Glutamatergic neuron (in vitro differentiated cells): ENCODE results near the gene ZNF804B. TPM values are rescaled to one million over a fixed set of nuclear protein-coding genes. Genes with fewer than 3 reads are reported as not detected.
A peak's percentile ranks its signal among the peaks of the same experiment; 100 is the strongest.

Experiments used
- DNase-seq: peaks from one replicate; pipeline ENCODE4 v3.0.0; 2022
- H3K27ac Mint-ChIP-seq: one replicate; pipeline ENCODE4 v1.8.0; 2020; ENCODE audit warnings: mild to moderate bottlenecking, mixed read lengths, inconsistent platforms; ENCODE audit not compliant: unreplicated experiment
- H3K27me3 Mint-ChIP-seq: one replicate; pipeline ENCODE4 v1.8.0; 2020; ENCODE audit warnings: mild to moderate bottlenecking, moderate library complexity, mixed read lengths, inconsistent platforms; ENCODE audit not compliant: unreplicated experiment
- H3K36me3 Mint-ChIP-seq: one replicate; pipeline ENCODE4 v1.8.0; 2020; ENCODE audit warnings: mild to moderate bottlenecking, mixed read lengths, inconsistent platforms; ENCODE audit not compliant: unreplicated experiment
- H3K4me1 Mint-ChIP-seq: one replicate; pipeline ENCODE4 v1.8.0; 2020; ENCODE audit warnings: mild to moderate bottlenecking, low read depth, mixed read lengths, inconsistent platforms; ENCODE audit not compliant: unreplicated experiment
- H3K4me3 Mint-ChIP-seq: one replicate; pipeline ENCODE4 v1.8.0; 2020; ENCODE audit warnings: mild to moderate bottlenecking, mixed read lengths, inconsistent platforms; ENCODE audit not compliant: unreplicated experiment
- H3K9me3 Mint-ChIP-seq: one replicate; pipeline ENCODE4 v1.8.0; 2020; ENCODE audit warnings: mild to moderate bottlenecking, moderate library complexity, mixed read lengths, inconsistent platforms; ENCODE audit not compliant: unreplicated experiment
- total RNA-seq: library from RNA; stranded (reverse); fragmentation: NEBNext Ultra II Directional; extraction: Animal tissue kit (Norgen Biotek cat#: 25700); gene quantifications from one replicate; pipeline ENCODE4 v1.2.1, GENCODE V29; 2021; ENCODE audit not compliant: unreplicated experiment
- TF ChIP-seq, protein P1 (sequence below): fragments of 200-600 bp; sonication (generic); IDR thresholded peaks from one replicate; pipeline ENCODE4 v1.5.0; 2021; ENCODE audit not compliant: partially characterized antibody, unreplicated experiment

Gene ZNF804B
- total RNA-seq, 1 donor from 2014 or later = 0.10 TPM

DNA sequence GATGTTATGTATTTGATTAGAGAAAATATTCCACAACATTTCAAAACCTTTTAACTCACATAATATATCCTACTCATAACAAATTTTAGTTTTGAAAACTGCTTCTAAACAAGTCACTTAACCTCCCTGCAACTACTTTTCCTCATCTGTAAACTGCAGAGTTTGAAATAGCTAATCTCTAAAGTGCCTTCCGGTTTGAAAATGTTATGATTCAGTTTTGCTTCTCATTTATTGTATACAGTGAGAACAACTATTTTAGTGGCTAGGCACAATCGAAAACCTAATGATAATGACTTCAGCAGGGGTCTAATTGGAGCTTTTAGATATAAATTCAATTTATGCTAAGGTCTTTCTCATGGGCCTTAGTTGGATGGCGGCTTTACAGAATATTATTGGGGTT lies 66.7 kb downstream of the ZNF804B start:
- H3K36me3 Mint-ChIP-seq = no peaks in the 10 kb centered on the region
- no peaks in the 10 kb centered on the region for H3K9me3 Mint-ChIP-seq
- no peaks in the 10 kb centered on the region for H3K4me1 Mint-ChIP-seq
- no peak for DNase-seq
- TF ChIP-seq, protein P1, sequence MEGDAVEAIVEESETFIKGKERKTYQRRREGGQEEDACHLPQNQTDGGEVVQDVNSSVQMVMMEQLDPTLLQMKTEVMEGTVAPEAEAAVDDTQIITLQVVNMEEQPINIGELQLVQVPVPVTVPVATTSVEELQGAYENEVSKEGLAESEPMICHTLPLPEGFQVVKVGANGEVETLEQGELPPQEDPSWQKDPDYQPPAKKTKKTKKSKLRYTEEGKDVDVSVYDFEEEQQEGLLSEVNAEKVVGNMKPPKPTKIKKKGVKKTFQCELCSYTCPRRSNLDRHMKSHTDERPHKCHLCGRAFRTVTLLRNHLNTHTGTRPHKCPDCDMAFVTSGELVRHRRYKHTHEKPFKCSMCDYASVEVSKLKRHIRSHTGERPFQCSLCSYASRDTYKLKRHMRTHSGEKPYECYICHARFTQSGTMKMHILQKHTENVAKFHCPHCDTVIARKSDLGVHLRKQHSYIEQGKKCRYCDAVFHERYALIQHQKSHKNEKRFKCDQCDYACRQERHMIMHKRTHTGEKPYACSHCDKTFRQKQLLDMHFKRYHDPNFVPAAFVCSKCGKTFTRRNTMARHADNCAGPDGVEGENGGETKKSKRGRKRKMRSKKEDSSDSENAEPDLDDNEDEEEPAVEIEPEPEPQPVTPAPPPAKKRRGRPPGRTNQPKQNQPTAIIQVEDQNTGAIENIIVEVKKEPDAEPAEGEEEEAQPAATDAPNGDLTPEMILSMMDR = no peak
- H3K27ac Mint-ChIP-seq = no peak overlapping the region
- no peak overlapping the region for H3K4me3 Mint-ChIP-seq
- no peaks in the 10 kb centered on the region for H3K27me3 Mint-ChIP-seq

DNA sequence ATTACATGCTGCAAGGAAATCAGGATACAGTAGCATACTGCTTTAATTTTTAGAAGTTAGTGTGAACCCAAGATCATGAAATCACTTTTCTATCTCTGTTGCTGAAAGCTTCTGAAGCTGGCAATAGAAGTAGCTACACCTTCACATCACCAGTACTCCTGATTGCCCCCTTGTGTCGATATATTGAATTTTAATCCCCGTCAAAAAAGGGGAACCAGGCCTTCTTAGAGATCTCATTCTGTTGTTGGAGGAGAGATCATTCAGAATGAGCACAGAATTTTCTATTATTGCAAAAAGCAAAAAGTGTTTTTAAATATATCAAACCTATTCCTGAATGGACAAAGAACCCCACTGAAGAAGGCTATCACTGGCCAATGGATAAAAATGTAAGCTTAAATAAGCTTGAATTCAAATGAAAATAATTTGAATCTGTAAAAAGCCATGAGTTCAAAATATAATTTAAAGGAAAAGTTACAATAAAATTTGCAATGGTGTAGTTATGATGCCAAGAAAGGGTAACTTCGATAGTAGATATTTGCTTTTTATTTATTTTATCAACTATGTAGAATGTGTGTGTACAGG lies 75.7 kb downstream of the ZNF804B start:
- Mint-ChIP-seq H3K4me3 (no peak overlapping the region), H3K36me3 (no peaks in the 10 kb centered on the region), H3K9me3 (no peaks in the 10 kb centered on the region), H3K27ac (no peak overlapping the region), H3K27me3 (no peaks in the 10 kb centered on the region), H3K4me1 (no peaks in the 10 kb centered on the region)
- no peak for DNase-seq
- TF ChIP-seq, protein P1 = peak; percentile 70

DNA sequence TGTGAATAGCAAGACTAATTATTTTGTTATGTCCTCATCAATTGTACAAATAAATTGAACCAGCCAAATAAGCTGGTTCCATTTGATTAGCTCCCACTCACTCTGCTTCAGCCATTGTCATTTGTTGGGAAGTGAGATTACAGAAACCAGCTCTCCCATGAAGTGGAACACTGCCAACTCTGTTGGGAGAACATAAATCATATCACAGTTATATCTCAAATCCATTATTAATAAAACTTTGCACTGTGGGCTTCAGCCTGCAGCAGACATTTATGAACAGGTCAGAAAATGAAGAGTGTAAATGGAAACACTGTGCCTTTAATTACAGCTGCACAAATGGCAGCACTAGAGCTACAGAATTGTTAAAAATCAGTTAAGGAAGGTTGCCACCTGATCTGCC lies 82.7 kb downstream of the ZNF804B start:
- Mint-ChIP-seq H3K4me3 (no peak overlapping the region), H3K9me3 (no peaks in the 10 kb centered on the region), H3K36me3 (no peaks in the 10 kb centered on the region), H3K27me3 (no peaks in the 10 kb centered on the region), H3K27ac (no peak overlapping the region), H3K4me1 (no peaks in the 10 kb centered on the region)
- no peak for DNase-seq
- TF ChIP-seq, protein P1 = no peak

DNA sequence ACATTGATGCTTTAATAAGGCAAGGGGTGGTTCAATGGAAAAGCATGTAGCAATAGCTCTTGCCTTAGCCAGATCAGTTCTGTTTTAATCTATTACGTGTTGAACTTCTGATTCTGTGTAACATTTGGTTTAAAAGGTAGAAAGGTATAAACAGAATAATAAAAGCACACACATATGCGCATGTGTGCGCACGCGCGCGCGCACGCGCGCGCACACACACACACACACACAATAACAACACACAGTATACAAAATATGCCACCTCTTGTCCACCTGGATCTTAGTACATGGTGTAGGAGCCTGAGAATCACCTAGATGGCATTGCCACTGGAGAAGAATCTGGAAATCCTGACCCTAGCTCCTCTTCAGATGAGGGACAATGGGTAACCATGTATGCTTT lies 85.6 kb downstream of the ZNF804B start:
- no peak overlapping the region for H3K4me3 Mint-ChIP-seq

DNA sequence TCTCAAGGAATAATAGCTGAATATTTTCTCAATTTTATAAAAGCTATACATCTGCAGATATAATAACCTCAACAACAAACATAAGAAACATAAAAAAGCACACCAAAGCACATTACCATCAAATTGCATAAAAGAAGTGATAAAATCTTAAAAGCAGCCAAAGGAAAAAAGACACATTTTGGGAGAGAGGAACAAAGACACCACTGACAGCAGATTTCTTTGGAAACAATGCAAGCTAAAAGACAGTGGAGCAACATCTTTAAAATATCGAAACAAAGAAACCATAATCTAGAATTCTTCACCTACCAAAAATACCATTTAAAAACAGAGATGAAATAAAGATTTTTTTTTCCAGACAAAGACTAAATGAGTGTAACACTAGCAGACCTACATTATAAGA lies 91.7 kb downstream of the ZNF804B start:
- no peaks in the 10 kb centered on the region for H3K27me3 Mint-ChIP-seq
- DNase-seq = no peak
- no peak overlapping the region for H3K27ac Mint-ChIP-seq
- no peaks in the 10 kb centered on the region for H3K4me1 Mint-ChIP-seq
- no peak overlapping the region for H3K4me3 Mint-ChIP-seq
- no peaks in the 10 kb centered on the region for H3K9me3 Mint-ChIP-seq
- H3K36me3 Mint-ChIP-seq = peaks cover 4% of the 10 kb centered on the region
- TF ChIP-seq, protein P1 = no peak

More for the DNA sequence above, 85.6 kb downstream of the ZNF804B start:
- DNase-seq = no peak
- Mint-ChIP-seq H3K27me3 (no peaks in the 10 kb centered on the region), H3K27ac (no peak overlapping the region), H3K4me1 (no peaks in the 10 kb centered on the region), H3K9me3 (no peaks in the 10 kb centered on the region), H3K36me3 (no peaks in the 10 kb centered on the region)
- TF ChIP-seq, protein P1 = no peak
